Testis (tissue), 2 donors: ENCODE data around the gene GRID1.

Source experiments
- POLR2A ChIP-seq: fragments of 450-650 bp; IDR thresholded peaks from one replicate; pipeline ENCODE4 v1.6.1; 2017; ENCODE audit warnings: antibody characterized with exemption, mild to moderate bottlenecking, moderate library complexity
- TF ChIP-seq, protein P1 (sequence below), 3 experiments: fragments of 450-650 bp in 2 of 3; fragments of 200-600 bp in 1 of 3; sonication (generic) in 1 of 3; IDR thresholded peaks; one replicate each; pipeline ENCODE4 v1.5.1; 2016 to 2019; ENCODE audit warnings: antibody characterized with exemption in 3 of 3, mild to moderate bottlenecking in 2 of 3, moderate library complexity in 1 of 3

DNA sequence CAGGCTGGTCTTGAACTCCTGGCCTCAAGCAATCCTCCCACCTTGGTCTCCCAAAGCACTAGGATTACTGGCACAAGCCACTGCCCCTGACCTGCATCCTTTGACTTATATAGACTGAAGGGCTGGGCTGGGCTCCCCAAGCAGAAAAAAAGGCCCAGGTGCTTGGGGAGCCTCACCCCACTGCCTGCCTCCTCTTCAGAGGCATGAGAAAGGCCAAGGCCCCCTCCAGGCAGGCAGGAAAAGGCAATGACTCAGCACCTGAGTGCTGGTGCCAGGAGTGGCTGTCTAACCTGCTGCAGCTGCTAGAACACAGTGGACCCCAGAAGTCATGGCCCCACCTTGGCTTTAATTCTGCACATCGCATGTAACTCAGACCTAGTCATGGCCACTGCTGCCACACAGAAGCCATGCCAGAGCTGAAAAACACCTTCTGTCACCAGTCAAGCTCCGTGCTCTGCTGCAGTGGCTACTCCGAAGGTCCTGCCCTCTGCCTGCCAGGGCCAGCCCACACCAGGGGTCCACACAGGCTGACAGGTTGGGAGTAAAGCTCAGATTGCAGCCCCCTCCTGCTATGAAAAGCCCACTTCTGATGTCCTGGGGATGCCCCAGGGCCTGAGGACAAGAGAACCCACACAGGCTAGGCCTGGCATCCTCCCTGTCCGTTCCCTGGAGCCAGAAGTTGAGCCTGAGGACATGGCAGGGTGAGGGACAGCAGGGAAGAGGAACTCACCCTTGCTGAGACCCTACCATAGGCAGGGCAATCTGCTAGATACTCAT, 48.5 kb downstream of the GRID1 start:
- TF ChIP-seq, protein P1, sequence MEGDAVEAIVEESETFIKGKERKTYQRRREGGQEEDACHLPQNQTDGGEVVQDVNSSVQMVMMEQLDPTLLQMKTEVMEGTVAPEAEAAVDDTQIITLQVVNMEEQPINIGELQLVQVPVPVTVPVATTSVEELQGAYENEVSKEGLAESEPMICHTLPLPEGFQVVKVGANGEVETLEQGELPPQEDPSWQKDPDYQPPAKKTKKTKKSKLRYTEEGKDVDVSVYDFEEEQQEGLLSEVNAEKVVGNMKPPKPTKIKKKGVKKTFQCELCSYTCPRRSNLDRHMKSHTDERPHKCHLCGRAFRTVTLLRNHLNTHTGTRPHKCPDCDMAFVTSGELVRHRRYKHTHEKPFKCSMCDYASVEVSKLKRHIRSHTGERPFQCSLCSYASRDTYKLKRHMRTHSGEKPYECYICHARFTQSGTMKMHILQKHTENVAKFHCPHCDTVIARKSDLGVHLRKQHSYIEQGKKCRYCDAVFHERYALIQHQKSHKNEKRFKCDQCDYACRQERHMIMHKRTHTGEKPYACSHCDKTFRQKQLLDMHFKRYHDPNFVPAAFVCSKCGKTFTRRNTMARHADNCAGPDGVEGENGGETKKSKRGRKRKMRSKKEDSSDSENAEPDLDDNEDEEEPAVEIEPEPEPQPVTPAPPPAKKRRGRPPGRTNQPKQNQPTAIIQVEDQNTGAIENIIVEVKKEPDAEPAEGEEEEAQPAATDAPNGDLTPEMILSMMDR (IDR thresholded peaks at IDR 0.05): no peak
- TF ChIP-seq POLR2A: no peak
